KMS-11 (cell line): Measurements from ENCODE around the gene TIMP3.

ENCODE experiments used
- H2AFZ ChIP-seq: fragments of 200-600 bp; sonication (generic); 2 replicates; pipeline ENCODE4 v1.6.1; 2016; ENCODE audit warnings: antibody characterized with exemption, mixed run types, low read depth
- H3K27ac ChIP-seq: fragments of 200-600 bp; sonication (generic); 2 replicates; pipeline ENCODE4 v1.6.1; 2016; ENCODE audit warnings: mild to moderate bottlenecking, mixed run types
- H3K27me3 ChIP-seq: fragments of 200-600 bp; sonication (generic); 2 replicates; pipeline ENCODE4 v1.6.1; 2017; ENCODE audit warnings: mild to moderate bottlenecking, low read depth, mixed run types, moderate library complexity; ENCODE audit not compliant: insufficient read depth
- H3K36me3 ChIP-seq: fragments of 200-600 bp; sonication (generic); 2 replicates; pipeline ENCODE4 v1.6.1; 2017; ENCODE audit warnings: mild to moderate bottlenecking, mixed run types; ENCODE audit not compliant: insufficient read depth
- H3K4me1 ChIP-seq: fragments of 200-600 bp; sonication (generic); 2 replicates; pipeline ENCODE4 v1.6.1; 2016; ENCODE audit warnings: mild to moderate bottlenecking, low read depth, mixed run types; ENCODE audit not compliant: poor library complexity, severe bottlenecking
- H3K4me2 ChIP-seq: fragments of 200-600 bp; sonication (generic); 2 replicates; pipeline ENCODE4 v1.7.0; 2016; ENCODE audit warnings: mild to moderate bottlenecking, mixed run types
- H3K4me3 ChIP-seq: fragments of 200-600 bp; sonication (generic); IDR thresholded peaks from 2 replicates; pipeline ENCODE4 v1.6.1; 2017; ENCODE audit warnings: low read depth, low read length, mixed read lengths; ENCODE audit not compliant: insufficient read depth
- H3K79me2 ChIP-seq: fragments of 200-600 bp; sonication (generic); 2 replicates; pipeline ENCODE4 v1.6.1; 2016; ENCODE audit warnings: low read depth, mixed run types; ENCODE audit not compliant: insufficient read depth
- H3K9ac ChIP-seq: fragments of 200-600 bp; sonication (generic); 2 replicates; pipeline ENCODE4 v1.6.1; 2016; ENCODE audit warnings: mild to moderate bottlenecking, mixed run types
- H4K20me1 ChIP-seq: fragments of 200-600 bp; sonication (generic); 2 replicates; pipeline ENCODE4 v1.6.1; 2016; ENCODE audit warnings: mild to moderate bottlenecking, mixed run types; ENCODE audit not compliant: insufficient read depth
- TF ChIP-seq, protein P1 (sequence below): fragments of 200-600 bp; sonication (generic); conservative IDR thresholded peaks from 2 replicates; pipeline ENCODE4 v1.6.1; 2017; ENCODE audit warnings: low read depth, mild to moderate bottlenecking, antibody characterized with exemption, low read length, moderate library complexity, mixed read lengths

TIMP3 gene

DNA sequence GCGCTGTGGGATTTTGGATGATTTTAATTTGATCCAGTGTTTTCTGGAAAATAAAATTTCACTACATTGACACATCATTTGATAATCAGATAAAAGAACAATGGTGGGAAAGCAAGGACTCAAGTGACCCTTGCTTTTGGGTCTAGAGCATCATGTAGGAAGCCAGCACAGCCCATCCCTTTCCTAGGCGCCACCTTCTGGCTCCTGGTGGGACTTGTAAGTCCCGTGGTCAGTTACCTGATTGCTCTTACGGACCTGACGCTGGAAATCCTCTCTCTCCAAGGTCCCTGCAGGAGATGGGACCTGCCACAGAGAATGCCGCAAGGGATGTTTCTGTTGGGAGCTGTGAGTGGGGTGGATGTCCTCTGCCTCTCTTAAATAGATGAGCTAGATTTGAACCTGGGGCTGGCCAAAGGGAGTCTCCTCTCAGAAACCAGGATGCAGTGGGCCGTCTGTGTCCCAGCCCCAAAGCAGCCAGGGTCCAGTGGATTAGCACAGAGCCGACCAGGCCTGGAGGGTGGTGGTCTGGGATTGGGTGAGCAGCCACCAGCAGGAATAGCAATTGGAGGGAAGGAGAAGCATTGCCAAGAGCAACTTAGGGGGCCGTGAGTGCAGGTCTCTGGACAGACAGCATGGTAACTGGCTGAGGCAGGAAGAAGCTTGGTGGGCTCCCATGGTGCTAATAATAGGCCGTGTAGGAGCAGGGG lies 21.7 kb downstream of the TIMP3 start:
- H3K9ac ChIP-seq: no peak overlapping the region
- TF ChIP-seq, protein P1, sequence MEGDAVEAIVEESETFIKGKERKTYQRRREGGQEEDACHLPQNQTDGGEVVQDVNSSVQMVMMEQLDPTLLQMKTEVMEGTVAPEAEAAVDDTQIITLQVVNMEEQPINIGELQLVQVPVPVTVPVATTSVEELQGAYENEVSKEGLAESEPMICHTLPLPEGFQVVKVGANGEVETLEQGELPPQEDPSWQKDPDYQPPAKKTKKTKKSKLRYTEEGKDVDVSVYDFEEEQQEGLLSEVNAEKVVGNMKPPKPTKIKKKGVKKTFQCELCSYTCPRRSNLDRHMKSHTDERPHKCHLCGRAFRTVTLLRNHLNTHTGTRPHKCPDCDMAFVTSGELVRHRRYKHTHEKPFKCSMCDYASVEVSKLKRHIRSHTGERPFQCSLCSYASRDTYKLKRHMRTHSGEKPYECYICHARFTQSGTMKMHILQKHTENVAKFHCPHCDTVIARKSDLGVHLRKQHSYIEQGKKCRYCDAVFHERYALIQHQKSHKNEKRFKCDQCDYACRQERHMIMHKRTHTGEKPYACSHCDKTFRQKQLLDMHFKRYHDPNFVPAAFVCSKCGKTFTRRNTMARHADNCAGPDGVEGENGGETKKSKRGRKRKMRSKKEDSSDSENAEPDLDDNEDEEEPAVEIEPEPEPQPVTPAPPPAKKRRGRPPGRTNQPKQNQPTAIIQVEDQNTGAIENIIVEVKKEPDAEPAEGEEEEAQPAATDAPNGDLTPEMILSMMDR: peak; percentile 48
- H3K36me3 ChIP-seq: no peaks in the 10 kb centered on the region
- H3K27me3 ChIP-seq: no peaks in the 10 kb centered on the region
- H4K20me1 ChIP-seq: no peaks in the 10 kb centered on the region
- no peak overlapping the region for H3K27ac ChIP-seq
- H3K79me2 ChIP-seq: no peaks in the 10 kb centered on the region
- no peak overlapping the region for H3K4me3 ChIP-seq
- H3K4me1 ChIP-seq: no peaks in the 10 kb centered on the region
- H2AFZ ChIP-seq: no peak overlapping the region
- H3K4me2 ChIP-seq: no peak overlapping the region

DNA sequence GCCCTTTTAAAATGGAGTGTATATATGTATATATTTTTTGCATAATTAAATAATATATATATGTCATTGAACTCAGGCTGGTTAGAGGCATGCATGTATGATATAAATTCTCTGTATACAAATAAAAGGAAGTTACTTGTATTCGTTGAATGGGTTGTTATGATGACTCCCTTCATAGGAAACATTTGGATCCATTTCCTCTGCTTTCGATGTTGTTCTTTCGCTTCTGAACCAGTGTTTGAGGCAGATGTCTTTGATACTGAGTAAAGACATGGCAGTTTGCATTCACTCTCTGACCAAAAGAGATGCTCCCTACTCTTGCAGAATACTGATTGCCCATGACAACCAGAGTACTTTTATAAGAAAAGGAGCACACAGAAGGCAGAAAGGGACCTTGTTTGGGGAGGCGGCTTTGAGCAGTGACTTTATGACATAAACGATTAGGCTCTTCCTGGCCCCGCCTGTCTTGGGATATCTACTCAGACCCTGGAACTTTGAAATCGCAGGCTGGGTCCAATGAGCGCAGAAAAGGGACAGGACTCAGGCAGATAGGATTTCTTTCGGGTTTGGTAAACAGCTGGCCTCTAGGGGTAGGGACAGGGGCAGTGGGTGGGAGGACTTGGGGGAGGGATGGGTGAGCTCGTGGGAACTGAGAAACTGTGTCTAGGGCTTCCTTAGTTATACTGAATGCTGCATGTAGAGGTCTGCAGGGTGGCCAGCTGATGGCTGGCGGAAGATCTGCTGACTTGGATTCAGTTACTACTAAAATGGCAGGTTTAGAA lies 23.2 kb downstream of the TIMP3 start:
- Histone ChIP-seq H3K4me1 (no peaks in the 10 kb centered on the region), H3K4me2 (no peak overlapping the region), H3K27me3 (no peaks in the 10 kb centered on the region), H3K4me3 (no peak overlapping the region), H2AFZ (no peak overlapping the region), H3K79me2 (no peaks in the 10 kb centered on the region), H3K36me3 (no peaks in the 10 kb centered on the region), H3K9ac (no peak overlapping the region), H3K27ac (no peak overlapping the region), H4K20me1 (no peaks in the 10 kb centered on the region)
- TF ChIP-seq, protein P1: no peak

DNA sequence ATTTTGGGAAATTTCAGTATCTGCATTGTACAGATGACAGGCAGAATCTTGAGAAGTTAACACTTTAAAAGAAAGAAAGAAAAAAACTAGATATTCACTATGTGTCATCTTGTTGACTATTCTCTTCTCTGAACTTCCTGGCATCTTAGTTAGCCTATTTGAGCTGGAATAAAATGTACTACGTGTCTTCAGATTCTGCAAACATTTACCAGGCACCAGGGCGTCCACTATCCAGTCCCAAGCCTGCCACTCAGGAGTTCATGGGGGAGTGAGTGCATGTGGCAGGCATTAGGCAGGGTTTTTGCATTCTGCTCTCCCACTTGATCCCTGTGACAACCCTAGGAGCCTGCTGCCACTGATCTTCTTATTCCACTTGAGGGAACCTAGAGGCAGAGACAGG lies 25.0 kb downstream of the TIMP3 start:
- no peak overlapping the region for H3K4me3 ChIP-seq
- no peak overlapping the region for H3K4me2 ChIP-seq
- H4K20me1 ChIP-seq: no peaks in the 10 kb centered on the region
- H3K4me1 ChIP-seq: no peaks in the 10 kb centered on the region
- no peaks in the 10 kb centered on the region for H3K79me2 ChIP-seq
- H3K27me3 ChIP-seq: no peaks in the 10 kb centered on the region
- TF ChIP-seq, protein P1: no peak
- H2AFZ ChIP-seq: no peak overlapping the region
- H3K27ac ChIP-seq: no peak overlapping the region
- H3K9ac ChIP-seq: no peak overlapping the region
- no peaks in the 10 kb centered on the region for H3K36me3 ChIP-seq

DNA sequence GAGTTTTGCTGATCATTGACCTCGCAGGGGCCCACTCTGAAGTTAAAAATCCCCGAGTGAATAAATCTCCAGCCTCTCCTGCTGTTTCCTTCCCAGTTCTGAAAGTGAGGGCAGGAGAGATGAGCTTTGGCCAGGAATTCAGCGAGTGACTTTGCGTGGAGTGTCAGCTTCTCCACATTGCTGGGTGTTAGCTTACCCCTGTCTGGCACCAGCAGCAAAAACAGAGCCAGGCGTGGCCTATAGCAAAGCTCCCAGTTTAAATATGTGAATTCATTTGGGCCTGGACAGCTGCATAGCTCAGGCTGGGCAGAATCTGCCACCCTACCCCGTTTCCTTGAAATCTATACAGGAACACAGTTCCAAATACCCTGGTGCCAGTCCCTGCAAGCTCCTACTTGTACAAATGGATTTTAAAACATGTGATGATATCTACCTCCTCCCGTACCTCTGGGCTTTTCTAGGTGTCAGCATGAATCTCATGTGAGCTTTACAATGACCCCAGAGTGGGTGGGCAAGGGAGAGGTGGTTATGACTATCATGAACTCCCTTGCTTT lies 25.6 kb downstream of the TIMP3 start:
- Histone ChIP-seq H3K4me3 (no peak overlapping the region), H3K27me3 (no peaks in the 10 kb centered on the region), H3K27ac (no peak overlapping the region), H3K9ac (no peak overlapping the region), H2AFZ (no peak overlapping the region), H4K20me1 (no peaks in the 10 kb centered on the region), H3K4me1 (no peaks in the 10 kb centered on the region), H3K4me2 (no peak overlapping the region), H3K79me2 (no peaks in the 10 kb centered on the region), H3K36me3 (no peaks in the 10 kb centered on the region)
- TF ChIP-seq, protein P1: no peak
